Measurements from ENCODE around the gene GPR37.
A peak's percentile ranks its signal among the peaks of the same experiment; 100 is the strongest.

GPR37 gene

DNA sequence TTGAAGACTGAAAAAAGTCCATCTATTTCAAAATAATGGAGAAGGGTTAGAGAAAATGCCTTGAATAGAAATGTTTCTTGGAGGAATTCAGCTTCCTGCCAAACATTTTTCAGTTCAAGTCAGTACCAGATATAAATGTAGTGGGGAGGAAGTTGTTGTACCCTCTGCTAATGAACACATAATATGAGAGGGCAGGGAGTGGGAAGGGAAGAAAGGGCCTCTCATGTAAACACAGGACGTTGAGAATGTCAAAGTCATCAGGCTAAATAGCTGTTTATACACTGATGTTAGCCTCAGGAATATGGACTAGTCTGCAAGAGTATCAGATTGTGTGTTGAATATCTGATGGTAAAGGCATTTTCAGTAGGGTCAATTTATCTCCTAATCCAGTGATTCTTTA, 37.0 kb downstream of the GPR37 start:
- TF ChIP-seq POLR2AphosphoS5 (IDR thresholded peaks at IDR 0.05; ENCODE audit: borderline replicate concordance, low read depth, low read length), result no peak
- no peak for TF ChIP-seq FOXP2 (optimal IDR thresholded peaks at IDR 0.05; ENCODE audit: control extremely low read depth, extremely low read length, insufficient read depth)
- no peak for TF ChIP-seq EZH2 (IDR thresholded peaks at IDR 0.05)
- H3K9ac ChIP-seq (ENCODE audit: insufficient read length), result no peak overlapping the region
- no peak overlapping the region for H3K4me3 ChIP-seq
- no peaks in the 10 kb centered on the region for H3K9me3 ChIP-seq (ENCODE audit: low read depth, low read length)
- H3K27ac ChIP-seq, result no peak overlapping the region
- no peaks in the 10 kb centered on the region for H3K36me3 ChIP-seq (ENCODE audit: insufficient read depth, low read length)
- DNase-seq (ENCODE audit: low read depth, low spot score), result no peak

DNA sequence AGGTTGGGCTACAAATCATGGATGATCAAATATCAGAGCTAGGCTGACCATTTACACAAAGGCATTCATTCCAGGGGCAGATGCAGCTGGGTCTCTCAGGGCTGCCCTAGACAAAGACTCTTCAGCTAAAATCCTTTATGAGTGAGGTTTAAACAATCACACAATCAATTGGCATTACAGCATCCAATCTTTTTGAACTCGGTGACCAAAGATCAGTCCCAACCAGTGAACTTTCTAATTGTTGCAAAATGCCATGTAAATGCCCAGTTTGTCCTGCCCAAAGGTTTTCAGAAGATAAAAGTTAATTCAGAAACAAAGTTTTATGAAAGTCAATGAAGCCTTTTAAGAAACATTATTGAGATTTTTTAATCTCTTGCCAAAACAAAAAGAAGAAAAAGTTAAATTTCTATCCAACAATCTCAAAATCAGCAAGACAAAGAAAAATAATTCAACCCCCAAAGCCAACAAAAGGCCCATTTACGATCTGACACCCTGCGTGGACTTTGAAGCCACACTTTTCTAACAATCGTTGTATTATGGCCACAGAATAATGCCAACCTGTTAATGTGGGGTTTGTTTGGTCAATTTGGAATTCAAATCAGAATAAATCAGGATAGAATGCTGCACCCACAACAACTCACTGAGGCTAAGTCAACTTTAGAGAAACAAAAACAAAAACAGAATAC, 40.9 kb downstream of the GPR37 start:
- no peak overlapping the region for H3K27ac ChIP-seq
- TF ChIP-seq EZH2 (IDR thresholded peaks at IDR 0.05) (no peak), FOXP2 (optimal IDR thresholded peaks at IDR 0.05; ENCODE audit: control extremely low read depth, extremely low read length, insufficient read depth) (no peak), POLR2AphosphoS5 (IDR thresholded peaks at IDR 0.05; ENCODE audit: borderline replicate concordance, low read depth, low read length) (no peak)
- no peak for DNase-seq (ENCODE audit: low read depth, low spot score)
- no peaks in the 10 kb centered on the region for H3K9me3 ChIP-seq (ENCODE audit: low read depth, low read length)
- H3K9ac ChIP-seq (ENCODE audit: insufficient read length), result no peak overlapping the region
- no peaks in the 10 kb centered on the region for H3K36me3 ChIP-seq (ENCODE audit: insufficient read depth, low read length)
- H3K4me3 ChIP-seq, result no peak overlapping the region

DNA sequence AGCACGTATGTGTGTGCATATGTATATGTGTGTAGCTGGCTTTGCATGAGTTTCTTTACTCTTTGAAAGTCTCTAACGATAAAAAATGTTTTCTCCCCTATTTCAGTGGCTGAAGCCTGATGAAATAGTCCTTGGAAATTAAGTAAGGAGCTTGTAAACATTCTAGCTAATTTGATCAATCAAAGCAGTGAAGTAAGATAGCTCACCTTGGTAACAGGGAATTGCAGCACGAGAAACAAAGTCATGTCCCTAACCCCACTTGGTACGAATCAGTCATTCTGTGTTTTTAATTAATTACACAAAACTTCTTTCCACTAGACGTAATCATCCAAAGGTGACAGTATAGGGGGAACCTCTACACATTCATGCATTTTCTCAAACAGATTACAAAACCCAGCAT, 41.5 kb downstream of the GPR37 start:
- TF ChIP-seq POLR2AphosphoS5 (IDR thresholded peaks at IDR 0.05; ENCODE audit: borderline replicate concordance, low read depth, low read length) (no peak), FOXP2 (optimal IDR thresholded peaks at IDR 0.05; ENCODE audit: control extremely low read depth, extremely low read length, insufficient read depth) (no peak), EZH2 (IDR thresholded peaks at IDR 0.05) (no peak)
- no peak overlapping the region for H3K27ac ChIP-seq
- no peaks in the 10 kb centered on the region for H3K9me3 ChIP-seq (ENCODE audit: low read depth, low read length)
- no peak overlapping the region for H3K9ac ChIP-seq (ENCODE audit: insufficient read length)
- H3K36me3 ChIP-seq (ENCODE audit: insufficient read depth, low read length), result no peaks in the 10 kb centered on the region
- DNase-seq (ENCODE audit: low read depth, low spot score), result no peak
- H3K4me3 ChIP-seq, result no peak overlapping the region

DNA sequence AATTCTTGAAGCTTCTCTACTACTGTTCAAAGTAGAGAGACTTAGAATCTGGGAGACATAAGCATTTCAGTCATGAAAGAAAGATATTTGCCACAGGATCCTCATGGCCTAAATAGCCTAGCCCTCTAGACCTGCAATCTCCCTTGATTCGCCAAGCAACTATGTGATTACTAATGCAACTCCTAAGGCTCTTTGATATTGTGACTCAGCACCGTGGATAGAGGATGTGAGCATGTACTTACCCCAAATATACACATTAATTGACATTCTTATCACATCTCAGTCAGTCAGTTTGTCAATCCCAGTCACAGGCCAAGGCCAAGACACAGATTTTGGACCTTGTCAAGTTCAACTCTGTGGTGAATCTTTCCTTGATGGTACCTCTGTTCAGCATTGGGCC, 42.6 kb downstream of the GPR37 start:
- TF ChIP-seq POLR2AphosphoS5 (IDR thresholded peaks at IDR 0.05; ENCODE audit: borderline replicate concordance, low read depth, low read length), result no peak
- TF ChIP-seq EZH2 (IDR thresholded peaks at IDR 0.05), result no peak
- no peak for TF ChIP-seq FOXP2 (optimal IDR thresholded peaks at IDR 0.05; ENCODE audit: control extremely low read depth, extremely low read length, insufficient read depth)
- no peak overlapping the region for H3K4me3 ChIP-seq
- H3K36me3 ChIP-seq (ENCODE audit: insufficient read depth, low read length), result no peaks in the 10 kb centered on the region
- H3K27ac ChIP-seq, result no peak overlapping the region
- H3K9me3 ChIP-seq (ENCODE audit: low read depth, low read length), result no peaks in the 10 kb centered on the region
- H3K9ac ChIP-seq (ENCODE audit: insufficient read length), result no peak overlapping the region
- DNase-seq (ENCODE audit: low read depth, low spot score), result no peak

DNA sequence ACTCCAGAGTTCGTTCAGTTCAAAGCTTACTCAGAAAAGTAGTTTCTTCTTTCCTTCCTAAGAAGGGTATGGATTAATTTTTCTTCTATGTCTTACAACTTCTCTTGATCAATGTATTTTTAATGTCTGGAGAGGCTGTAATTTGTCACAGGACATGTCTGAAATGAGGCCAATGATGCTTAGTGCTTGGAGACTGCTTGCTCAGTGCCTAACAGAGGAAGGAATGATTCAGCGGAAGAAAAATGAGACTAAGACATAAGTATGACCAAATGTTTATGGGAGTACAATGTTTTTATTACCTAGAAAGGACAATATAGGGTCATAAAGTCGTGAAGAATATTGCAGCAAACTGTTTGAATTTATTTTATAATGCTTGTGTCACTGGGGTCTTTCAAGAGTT, 43.3 kb downstream of the GPR37 start:
- H3K9ac ChIP-seq (ENCODE audit: insufficient read length), result no peak overlapping the region
- H3K27ac ChIP-seq, result no peak overlapping the region
- no peaks in the 10 kb centered on the region for H3K36me3 ChIP-seq (ENCODE audit: insufficient read depth, low read length)

DNA sequence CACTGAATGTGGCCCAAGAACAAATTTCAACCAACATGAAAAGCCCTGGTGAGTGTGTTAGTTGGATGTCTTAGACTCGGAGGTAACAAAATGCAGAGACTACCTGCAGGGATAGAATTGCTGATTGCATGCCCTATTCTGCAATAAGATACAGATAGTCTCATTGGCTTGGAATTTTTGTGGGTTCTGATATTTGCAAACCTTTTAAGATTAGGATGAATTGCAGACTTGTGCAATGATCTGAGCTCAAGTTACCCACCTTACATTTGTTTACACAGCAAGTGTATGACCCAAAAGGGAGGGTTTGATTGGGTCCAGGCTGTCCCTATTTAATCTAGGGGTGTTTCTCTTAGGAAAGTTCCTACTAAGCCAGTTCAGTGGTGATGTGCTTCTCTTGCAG, 45.4 kb downstream of the GPR37 start:
- Histone ChIP-seq H3K9ac (ENCODE audit: insufficient read length) (no peak overlapping the region), H3K4me3 (no peak overlapping the region), H3K27ac (no peak overlapping the region), H3K9me3 (ENCODE audit: low read depth, low read length) (no peaks in the 10 kb centered on the region), H3K36me3 (ENCODE audit: insufficient read depth, low read length) (no peaks in the 10 kb centered on the region)
- no peak for TF ChIP-seq EZH2 (IDR thresholded peaks at IDR 0.05)
- no peak for DNase-seq (ENCODE audit: low read depth, low spot score)

More for the DNA sequence above, 43.3 kb downstream of the GPR37 start:
- TF ChIP-seq FOXP2 (optimal IDR thresholded peaks at IDR 0.05; ENCODE audit: control extremely low read depth, extremely low read length, insufficient read depth), result no peak
- TF ChIP-seq POLR2AphosphoS5 (IDR thresholded peaks at IDR 0.05; ENCODE audit: borderline replicate concordance, low read depth, low read length), result no peak
- no peak for TF ChIP-seq EZH2 (IDR thresholded peaks at IDR 0.05)
- H3K4me3 ChIP-seq, result no peak overlapping the region
- no peaks in the 10 kb centered on the region for H3K9me3 ChIP-seq (ENCODE audit: low read depth, low read length)
- no peak for DNase-seq (ENCODE audit: low read depth, low spot score)

DNA sequence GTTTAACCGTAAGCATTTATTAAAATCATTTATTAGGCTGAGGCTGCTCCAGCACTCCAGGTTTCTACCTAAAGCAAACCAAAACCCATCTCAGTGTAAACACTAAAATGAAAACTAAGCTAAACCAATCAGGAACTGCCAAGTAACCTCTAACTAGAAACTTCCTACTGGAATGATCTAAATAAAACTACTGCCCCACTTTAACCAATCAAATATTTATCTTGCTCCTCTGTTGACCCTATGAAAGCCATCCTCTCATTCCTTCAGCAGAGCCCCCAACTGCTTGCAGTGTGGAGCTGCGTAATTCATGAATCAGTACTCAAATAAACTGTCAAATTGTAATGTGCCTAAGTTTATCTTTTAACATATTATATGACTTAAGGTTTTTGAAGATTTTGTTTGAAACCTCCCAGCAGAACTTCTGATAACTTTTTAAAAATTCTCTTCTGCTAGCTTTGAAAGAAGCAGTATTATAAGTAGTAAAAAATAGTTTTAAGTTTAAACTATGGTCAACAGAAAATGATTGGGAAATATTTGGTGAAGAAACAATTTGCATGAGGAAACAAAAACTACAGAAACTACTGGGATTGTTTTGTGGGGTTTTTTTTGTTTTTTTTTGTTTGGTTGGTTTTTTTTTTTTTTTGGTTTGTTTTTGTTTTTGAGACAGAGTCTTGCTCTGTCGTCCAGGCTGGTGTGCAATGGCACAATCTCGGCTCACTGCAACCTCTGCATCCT, 47.4 kb downstream of the GPR37 start:
- no peaks in the 10 kb centered on the region for H3K36me3 ChIP-seq (ENCODE audit: insufficient read depth, low read length)
- peak overlapping the region; percentile 12; the same call in 1 of the 2 replicates for H3K27ac ChIP-seq
- no peaks in the 10 kb centered on the region for H3K9me3 ChIP-seq (ENCODE audit: low read depth, low read length)
- no peak overlapping the region for H3K4me3 ChIP-seq
- no peak overlapping the region for H3K9ac ChIP-seq (ENCODE audit: insufficient read length)
- no peak for TF ChIP-seq FOXP2 (optimal IDR thresholded peaks at IDR 0.05; ENCODE audit: control extremely low read depth, extremely low read length, insufficient read depth)
- TF ChIP-seq EZH2 (IDR thresholded peaks at IDR 0.05), result no peak
- TF ChIP-seq POLR2AphosphoS5 (IDR thresholded peaks at IDR 0.05; ENCODE audit: borderline replicate concordance, low read depth, low read length), result no peak
- no peak for DNase-seq (ENCODE audit: low read depth, low spot score)

DNA sequence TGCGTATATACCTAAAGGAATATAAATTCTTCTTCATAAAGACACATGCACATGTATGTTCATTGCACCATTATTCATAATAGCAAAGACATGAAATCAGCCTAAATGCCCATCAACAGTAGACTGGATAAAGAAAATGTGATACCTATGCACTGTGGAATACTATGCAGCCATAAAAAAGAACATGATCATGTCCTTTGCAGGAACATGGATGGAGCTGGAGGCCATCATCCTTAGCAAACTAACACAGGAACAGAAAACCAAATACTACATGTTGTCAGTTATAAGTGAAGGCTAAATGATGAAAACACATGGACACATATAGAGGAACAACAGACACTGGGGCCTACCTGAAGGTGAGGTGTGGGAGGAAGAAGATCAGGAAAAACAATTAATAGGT, 48.7 kb downstream of the GPR37 start:
- Histone ChIP-seq H3K9ac (ENCODE audit: insufficient read length) (no peak overlapping the region), H3K36me3 (ENCODE audit: insufficient read depth, low read length) (no peaks in the 10 kb centered on the region), H3K27ac (no peak overlapping the region), H3K9me3 (ENCODE audit: low read depth, low read length) (no peaks in the 10 kb centered on the region), H3K4me3 (no peak overlapping the region)
- TF ChIP-seq POLR2AphosphoS5 (IDR thresholded peaks at IDR 0.05; ENCODE audit: borderline replicate concordance, low read depth, low read length), result no peak
- TF ChIP-seq FOXP2 (optimal IDR thresholded peaks at IDR 0.05; ENCODE audit: control extremely low read depth, extremely low read length, insufficient read depth), result no peak
- no peak for TF ChIP-seq EZH2 (IDR thresholded peaks at IDR 0.05)
- DNase-seq (ENCODE audit: low read depth, low spot score), result no peak
